Colon (tissue), 2 donors: ENCODE results near the gene PTCH1.

Experiments used
- FAIRE-seq: peaks from 2 replicates; lab custom pipeline; 2012; peaks lifted over from hg19 to GRCh38; lab: Jason Lieb, UNC
- donor health status: control.
- donor health status: control.

Gene PTCH1

GRCh38 chr9:95511952-95512708 lies 4.6 kb downstream of the PTCH1 start:
- no peak for FAIRE-seq

- no peak for FAIRE-seq
Observed at GRCh38 chr9:95511616-95511931, 5.2 kb downstream of the PTCH1 start.

GRCh38 chr9:95510709-95511615 lies 5.8 kb downstream of the PTCH1 start:
- no peak for FAIRE-seq

- no peak for FAIRE-seq
Observed at GRCh38 chr9:95509851-95510708, 6.7 kb downstream of the PTCH1 start.

GRCh38 chr9:95508968-95509850 lies 7.6 kb downstream of the PTCH1 start:
- FAIRE-seq: no peak

GRCh38 chr9:95508242-95508967 lies 8.4 kb downstream of the PTCH1 start:
- FAIRE-seq: no peak

- no peak for FAIRE-seq
Observed at GRCh38 chr9:95507464-95508241, 9.1 kb downstream of the PTCH1 start.

- no peak for FAIRE-seq
Observed at GRCh38 chr9:95506678-95507463, 9.9 kb downstream of the PTCH1 start.

GRCh38 chr9:95506428-95506677 lies 10.4 kb downstream of the PTCH1 start:
- FAIRE-seq: no peak

- FAIRE-seq: no peak
Observed at GRCh38 chr9:95505717-95506427, 10.9 kb downstream of the PTCH1 start.

- FAIRE-seq: no peak
Observed at GRCh38 chr9:95505072-95505716, 11.6 kb downstream of the PTCH1 start.

GRCh38 chr9:95504053-95504963 lies 12.5 kb downstream of the PTCH1 start:
- no peak for FAIRE-seq

- no peak for FAIRE-seq
Observed at GRCh38 chr9:95503369-95503768, 13.4 kb downstream of the PTCH1 start.

- FAIRE-seq: no peak
Observed at GRCh38 chr9:95502248-95502647, 14.5 kb downstream of the PTCH1 start.

- FAIRE-seq: no peak
Observed at GRCh38 chr9:95499847-95500246, 16.9 kb downstream of the PTCH1 start.

- no peak for FAIRE-seq
Observed at GRCh38 chr9:95499046-95499676, 17.6 kb downstream of the PTCH1 start.

GRCh38 chr9:95498641-95499040 lies 18.1 kb downstream of the PTCH1 start:
- no peak for FAIRE-seq
